ENCODE measurements around the gene SNAP25.

DNA sequence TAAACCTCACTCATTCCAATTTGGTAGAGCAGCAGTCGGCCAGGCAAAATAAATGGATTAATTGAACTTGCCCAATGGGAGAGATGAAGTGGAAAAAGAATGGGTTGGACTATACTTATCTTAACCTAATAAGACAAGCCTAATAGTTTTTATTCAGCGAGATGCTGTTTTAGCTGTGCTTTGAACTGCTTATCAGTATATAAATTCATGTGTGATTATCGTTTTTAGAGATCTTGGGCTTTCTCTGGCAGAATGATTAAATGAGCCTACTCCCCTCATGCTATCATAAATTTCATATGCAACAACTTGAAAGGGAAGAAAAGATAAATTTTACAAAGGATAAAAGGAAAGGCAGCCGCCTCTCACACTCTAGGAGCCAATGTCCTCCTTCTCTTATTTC is 59.8 kb downstream of the SNAP25 start:
- TF ChIP-seq CTCF (IDR thresholded peaks at IDR 0.05), result no peak
- no peak for TF ChIP-seq POLR2A (IDR thresholded peaks at IDR 0.05)
